Measurements from ENCODE around the gene F7.

DNA sequence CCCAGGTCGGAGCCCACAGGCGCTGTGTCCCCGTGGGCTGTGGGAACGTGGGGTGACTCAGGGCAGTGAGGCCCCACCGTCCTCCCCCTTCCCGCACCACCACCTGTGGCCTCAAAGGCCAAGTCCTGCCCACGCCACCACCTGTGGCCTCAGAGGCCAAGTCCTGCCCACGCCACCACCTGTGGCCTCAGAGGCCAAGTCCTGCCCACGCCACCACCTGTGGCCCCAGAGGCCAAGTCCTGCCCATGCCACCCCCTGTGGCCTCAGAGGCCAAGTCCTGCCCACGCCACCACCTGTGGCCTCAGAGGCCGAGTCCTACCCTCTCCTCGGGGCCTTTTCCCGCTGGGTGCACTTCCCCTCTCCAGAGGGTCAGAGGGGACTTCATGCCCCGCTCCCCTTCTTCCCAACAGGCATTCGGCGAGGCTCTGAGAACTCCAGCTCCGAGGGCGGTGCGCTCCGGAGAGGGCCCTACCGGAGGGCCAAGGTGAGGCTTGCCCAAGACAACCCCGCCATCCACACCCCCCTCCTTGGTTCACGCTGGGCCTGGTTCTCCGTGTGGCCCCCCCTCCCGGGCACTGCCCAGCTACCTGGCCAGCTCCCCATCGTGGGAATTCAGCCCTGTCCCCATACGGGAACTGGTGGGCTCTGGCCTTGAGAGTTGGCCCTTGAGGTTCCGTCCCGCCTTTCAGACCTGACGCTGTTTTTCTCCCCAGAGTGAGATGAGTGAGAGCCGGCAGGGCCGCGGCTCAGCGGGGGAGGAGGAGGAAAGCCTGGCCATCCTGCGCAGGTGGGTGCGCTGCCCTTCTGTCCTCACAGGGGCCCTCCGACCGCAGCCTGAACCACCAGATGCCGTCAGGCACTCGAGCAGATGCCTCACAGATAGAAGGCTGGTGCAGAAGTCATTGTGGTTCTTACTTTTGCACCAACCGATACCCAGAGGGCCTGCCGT lies 27.4 kb upstream of the F7 start:
- TF ChIP-seq YY1 (IDR thresholded peaks at IDR 0.05; ENCODE audit: insufficient read depth, insufficient read length) (no peak), ZNF274 (IDR thresholded peaks at IDR 0.05; ENCODE audit: low read depth, low read length) (no peak)
